Naive B cell (primary cell): ENCODE measurements around the gene SYAP1. TPM values are rescaled to one million over a fixed set of nuclear protein-coding genes. Genes with fewer than 3 reads are reported as not detected.
A peak's percentile ranks its signal among the peaks of the same experiment; 100 is the strongest.
"Not testable (repeated sequence)": the region's sequence is repeated elsewhere in the genome, so short reads cannot be mapped to it uniquely, and the experiment has no call there.

Source experiments
- ATAC-seq, 2 donors: fragments of 150-1000 bp; cut with Tn5 transposase; 2 replicates each; pipeline ENCODE4 v1.10.0; 2021; ENCODE audit warnings: low read depth in 2 of 2, mild to moderate bottlenecking in 2 of 2, moderate library complexity in 2 of 2
- DNase-seq: peaks from one replicate; pipeline ENCODE4 v3.0.0; 2022
- H3K27ac Mint-ChIP-seq, 6 donors: one replicate each; pipeline ENCODE4 v1.8.0; 2020 to 2022; ENCODE audit warnings: mild to moderate bottlenecking in 6 of 6, mixed read lengths in 6 of 6, moderate library complexity in 5 of 6, inconsistent platforms in 2 of 6
- H3K27me3 Mint-ChIP-seq, 3 donors: one replicate each; pipeline ENCODE4 v1.8.0; 2021 to 2022; ENCODE audit warnings: mixed read lengths in 3 of 3, mild to moderate bottlenecking in 1 of 3
- H3K36me3 Mint-ChIP-seq, 2 donors: one replicate each; pipeline ENCODE4 v1.8.0; 2020 to 2022; ENCODE audit warnings: mixed read lengths in 2 of 2, inconsistent platforms in 1 of 2, mild to moderate bottlenecking in 1 of 2
- H3K4me1 Mint-ChIP-seq, 3 donors: one replicate each; pipeline ENCODE4 v1.8.0; 2020 to 2022; ENCODE audit warnings: mixed read lengths in 3 of 3, inconsistent platforms in 1 of 3, mild to moderate bottlenecking in 1 of 3, moderate library complexity in 1 of 3
- H3K4me3 Mint-ChIP-seq, 8 donors: one replicate each; pipeline ENCODE4 v1.8.0; 2020 to 2022; ENCODE audit warnings: mild to moderate bottlenecking in 8 of 8, mixed read lengths in 8 of 8, moderate library complexity in 8 of 8, inconsistent platforms in 2 of 8
- H3K9me3 Mint-ChIP-seq, 7 donors: one replicate each; pipeline ENCODE4 v1.8.0; 2020 to 2022; ENCODE audit warnings: mixed read lengths in 7 of 7, mild to moderate bottlenecking in 5 of 7, inconsistent platforms in 2 of 7, moderate library complexity in 1 of 7
- polyA plus RNA-seq, 6 donors: library from polyadenylated mRNA; unstranded; fragments of 300-500 nt; fragmentation: Illumina TruSeq; gene quantifications; one replicate each; pipeline ENCODE4 v1.2.3, GENCODE V29; 2021; ENCODE audit warnings: low read depth in 6 of 6

Gene SYAP1
- polyA plus RNA-seq, 6 donors from 2014 or later, result 11.8 to 21.3 (median 16.2) TPM

- H3K4me3 Mint-ChIP-seq, result no peak overlapping the region
- no peaks in the 10 kb centered on the region for H3K9me3 Mint-ChIP-seq
- no peaks in the 10 kb centered on the region for H3K27me3 Mint-ChIP-seq
- peak overlapping the region in 1 of 6 donors; percentile 35 for H3K27ac Mint-ChIP-seq
- DNase-seq (no peak), ATAC-seq (no peak)
- H3K4me1 Mint-ChIP-seq, result peaks cover 0 to 5% (median 0%) of the 10 kb centered on the region in 3 donors
- H3K36me3 Mint-ChIP-seq, result peaks cover 9 to 10% of the 10 kb centered on the region in 2 donors
These were observed 13.6 kb downstream of the SYAP1 start for GRCh38 chrX:16733013-16733412.

GRCh38 chrX:16737024-16737423, 17.6 kb downstream of the SYAP1 start:
- H3K4me1 Mint-ChIP-seq, result peaks cover 0 to 5% (median 0%) of the 10 kb centered on the region in 3 donors
- H3K4me3 Mint-ChIP-seq, result no peak overlapping the region
- H3K27ac Mint-ChIP-seq, result no peak overlapping the region
- peaks cover 16 to 37% of the 10 kb centered on the region in 2 donors for H3K36me3 Mint-ChIP-seq
- ATAC-seq (no peak), DNase-seq (no peak)
- H3K27me3 Mint-ChIP-seq, result no peaks in the 10 kb centered on the region
- no peaks in the 10 kb centered on the region for H3K9me3 Mint-ChIP-seq

GRCh38 chrX:16739574-16739973, 20.2 kb downstream of the SYAP1 start:
- H3K4me1 Mint-ChIP-seq, result no peaks in the 10 kb centered on the region
- no peak for DNase-seq

GRCh38 chrX:16743604-16744325, 24.4 kb downstream of the SYAP1 start:
- DNase-seq, result no peak
- peaks cover 17 to 38% of the 10 kb centered on the region in 2 donors for H3K36me3 Mint-ChIP-seq
- no peaks in the 10 kb centered on the region for H3K4me1 Mint-ChIP-seq
- ATAC-seq, result no peak
- H3K27me3 Mint-ChIP-seq, result no peaks in the 10 kb centered on the region
- no peak overlapping the region for H3K4me3 Mint-ChIP-seq
- no peaks in the 10 kb centered on the region for H3K9me3 Mint-ChIP-seq
- H3K27ac Mint-ChIP-seq, result no peak overlapping the region

More at GRCh38 chrX:16739574-16739973, 20.2 kb downstream of the SYAP1 start:
- no peak overlapping the region for H3K4me3 Mint-ChIP-seq
- H3K27ac Mint-ChIP-seq, result peak overlapping the region in 1 of 6 donors; percentile 74
- H3K27me3 Mint-ChIP-seq, result no peaks in the 10 kb centered on the region
- H3K9me3 Mint-ChIP-seq, result no peaks in the 10 kb centered on the region
- H3K36me3 Mint-ChIP-seq, result peaks cover 21 to 45% of the 10 kb centered on the region in 2 donors
- ATAC-seq, result no peak

GRCh38 chrX:16745102-16745501, 25.7 kb downstream of the SYAP1 start:
- Mint-ChIP-seq H3K4me3 (no peak overlapping the region), H3K9me3 (no peaks in the 10 kb centered on the region), H3K36me3 (peaks cover 20 to 32% of the 10 kb centered on the region in 2 donors), H3K4me1 (no peaks in the 10 kb centered on the region), H3K27ac (no peak overlapping the region), H3K27me3 (no peaks in the 10 kb centered on the region)
- no peak for ATAC-seq
- no peak for DNase-seq

DNA sequence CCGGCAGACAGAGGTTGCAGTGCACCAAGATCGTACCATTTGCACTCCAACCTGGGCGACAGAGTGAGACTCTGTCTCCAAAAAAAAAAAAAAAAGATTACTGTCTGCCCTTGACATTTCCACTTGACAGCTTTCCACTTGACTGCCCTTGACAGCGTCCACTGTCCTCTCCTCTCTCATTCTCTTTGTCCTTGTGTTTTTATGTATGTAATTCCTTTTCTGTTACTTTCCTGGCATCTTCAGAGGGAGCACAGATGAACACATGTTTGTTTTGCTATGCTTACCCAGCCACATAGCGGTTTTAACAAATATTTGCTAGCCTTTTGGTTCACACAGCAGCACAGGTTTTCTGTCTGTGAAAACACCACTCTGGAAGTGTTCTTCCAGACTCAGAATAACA, 26.2 kb downstream of the SYAP1 start:
- Mint-ChIP-seq H3K27ac (no peak overlapping the region), H3K36me3 (peaks cover 19 to 29% of the 10 kb centered on the region in 2 donors), H3K27me3 (no peaks in the 10 kb centered on the region), H3K9me3 (no peaks in the 10 kb centered on the region), H3K4me3 (no peak overlapping the region), H3K4me1 (no peaks in the 10 kb centered on the region)
- no peak for ATAC-seq
- DNase-seq, result no peak

GRCh38 chrX:16748425-16748824, 29.0 kb downstream of the SYAP1 start:
- Mint-ChIP-seq H3K9me3 (no peaks in the 10 kb centered on the region), H3K36me3 (peaks cover 24 to 31% of the 10 kb centered on the region in 2 donors), H3K27ac (no peak overlapping the region), H3K4me1 (no peaks in the 10 kb centered on the region), H3K27me3 (no peaks in the 10 kb centered on the region), H3K4me3 (no peak overlapping the region)
- no peak for ATAC-seq
- no peak for DNase-seq

DNA sequence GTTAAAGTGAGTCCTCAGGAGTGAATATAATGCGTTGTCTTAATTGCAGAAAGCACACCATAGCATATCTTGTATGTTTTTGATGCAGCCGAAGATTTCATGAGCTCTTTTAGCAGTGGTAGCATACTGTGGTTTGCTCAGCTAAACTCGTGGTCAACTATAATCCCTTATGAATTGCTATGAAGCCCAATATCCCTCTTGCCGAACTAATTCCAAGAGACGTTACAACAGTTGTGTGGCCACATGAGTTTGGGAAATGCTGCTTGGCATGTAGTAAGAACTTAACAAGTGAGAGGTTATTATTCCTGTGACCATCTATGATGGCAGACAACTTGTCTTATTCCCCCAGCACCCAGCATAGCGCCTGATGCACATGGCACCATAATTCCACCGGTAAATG, 30.7 kb downstream of the SYAP1 start:
- Mint-ChIP-seq H3K27ac (no peak overlapping the region), H3K36me3 (peaks cover 33 to 40% of the 10 kb centered on the region in 2 donors), H3K4me3 (peak overlapping the region in 1 of 8 donors; percentile 16), H3K9me3 (no peaks in the 10 kb centered on the region), H3K27me3 (no peaks in the 10 kb centered on the region), H3K4me1 (no peaks in the 10 kb centered on the region)
- DNase-seq, result no peak
- ATAC-seq, result no peak

- Mint-ChIP-seq H3K9me3 (no peaks in the 10 kb centered on the region), H3K27ac (no peak overlapping the region), H3K4me3 (no peak overlapping the region), H3K4me1 (no peaks in the 10 kb centered on the region), H3K27me3 (no peaks in the 10 kb centered on the region), H3K36me3 (peaks cover 40 to 49% of the 10 kb centered on the region in 2 donors)
- ATAC-seq (no peak), DNase-seq (no peak)
These were observed 34.6 kb downstream of the SYAP1 start for GRCh38 chrX:16754019-16754418.

DNA sequence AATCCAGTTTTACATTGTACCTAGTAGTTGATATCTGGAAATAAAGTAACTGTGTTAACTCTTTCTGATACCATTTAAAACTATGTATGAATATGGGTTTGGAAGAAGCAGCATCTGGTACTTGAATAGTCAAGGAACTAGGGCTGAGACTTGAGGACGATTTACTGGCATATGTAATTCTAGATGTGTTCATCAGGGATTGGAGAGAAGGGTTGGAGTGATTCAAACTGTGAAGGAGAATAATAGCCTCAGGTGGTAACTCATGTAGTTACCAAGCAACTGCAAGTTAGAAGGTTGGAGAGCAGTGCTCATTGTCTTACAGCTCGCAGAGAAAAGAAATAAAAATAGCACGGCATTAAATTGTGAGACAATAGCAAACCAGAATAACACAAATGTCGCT, 37.3 kb downstream of the SYAP1 start:
- no peak for DNase-seq
- Mint-ChIP-seq H3K4me3 (no peak overlapping the region), H3K36me3 (peaks cover 41 to 42% of the 10 kb centered on the region in 2 donors), H3K4me1 (no peaks in the 10 kb centered on the region), H3K9me3 (no peaks in the 10 kb centered on the region), H3K27ac (peak overlapping the region in 1 of 6 donors; percentile 41), H3K27me3 (no peaks in the 10 kb centered on the region)
- no peak for ATAC-seq

GRCh38 chrX:16761500-16761899, 42.1 kb downstream of the SYAP1 start:
- H3K27ac Mint-ChIP-seq, result peak overlapping the region in 1 of 6 donors; percentile 16
- H3K4me1 Mint-ChIP-seq, H3K9me3 Mint-ChIP-seq, DNase-seq, H3K4me3 Mint-ChIP-seq, ATAC-seq, H3K27me3 Mint-ChIP-seq: not testable (repeated sequence)
- H3K36me3 Mint-ChIP-seq, result peaks cover 6 to 14% of the 10 kb centered on the region in 2 donors

- no peak overlapping the region for H3K4me3 Mint-ChIP-seq
- no peak for ATAC-seq
- H3K9me3 Mint-ChIP-seq, result no peaks in the 10 kb centered on the region
- H3K36me3 Mint-ChIP-seq, result peaks cover 0 to 9% of the 10 kb centered on the region in 2 donors
- DNase-seq, result no peak
- peak overlapping the region in 1 of 6 donors; percentile 23 for H3K27ac Mint-ChIP-seq
- no peaks in the 10 kb centered on the region for H3K27me3 Mint-ChIP-seq
- H3K4me1 Mint-ChIP-seq, result no peaks in the 10 kb centered on the region
These were observed 43.2 kb downstream of the SYAP1 start for GRCh38 chrX:16762579-16762978.

GRCh38 chrX:16765594-16765993, 46.2 kb downstream of the SYAP1 start:
- no peak overlapping the region for H3K27ac Mint-ChIP-seq

DNA sequence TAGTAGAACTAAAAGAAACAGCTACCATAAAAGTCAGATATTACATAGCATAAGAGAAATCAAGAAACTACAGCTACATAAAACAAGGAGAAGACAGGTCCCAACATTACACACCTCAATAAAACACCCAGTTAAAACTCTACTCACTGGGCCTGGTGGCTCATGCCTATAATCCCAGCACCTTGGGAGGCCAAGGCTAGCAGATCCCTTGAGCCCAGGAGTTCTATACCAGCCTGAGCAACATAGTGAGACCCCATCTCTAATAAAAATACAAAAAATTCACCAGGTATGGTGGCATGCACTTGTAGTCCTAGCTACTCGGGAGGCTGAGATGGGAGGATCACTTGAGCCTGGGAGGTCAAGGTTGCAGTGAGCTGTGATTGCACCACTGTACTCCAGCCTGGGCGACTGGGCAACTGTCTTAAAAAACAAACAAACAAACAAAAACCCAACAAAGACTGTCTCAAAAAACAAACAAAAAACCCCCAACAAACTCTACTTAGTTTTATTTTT, 51.6 kb downstream of the SYAP1 start:
- H3K4me3 Mint-ChIP-seq, result no peak overlapping the region
- ATAC-seq, result no peak

More at GRCh38 chrX:16765594-16765993, 46.2 kb downstream of the SYAP1 start:
- Mint-ChIP-seq H3K9me3 (no peaks in the 10 kb centered on the region), H3K4me3 (no peak overlapping the region), H3K4me1 (no peaks in the 10 kb centered on the region), H3K36me3 (peaks cover 0 to 3% of the 10 kb centered on the region in 2 donors), H3K27me3 (peaks cover 0 to 7% (median 4%) of the 10 kb centered on the region in 3 donors)
- no peak for ATAC-seq
- no peak for DNase-seq

More for the DNA sequence above, 51.6 kb downstream of the SYAP1 start:
- peaks cover 0 to 7% (median 4%) of the 10 kb centered on the region in 3 donors for H3K27me3 Mint-ChIP-seq
- DNase-seq, result no peak
- H3K27ac Mint-ChIP-seq, result no peak overlapping the region
- H3K9me3 Mint-ChIP-seq, result no peaks in the 10 kb centered on the region
- no peaks in the 10 kb centered on the region for H3K36me3 Mint-ChIP-seq
- H3K4me1 Mint-ChIP-seq, result peaks cover 0 to 3% (median 0%) of the 10 kb centered on the region in 3 donors
